ENCODE data around the gene CDK13. TPM values are rescaled to one million over a fixed set of nuclear protein-coding genes. Genes with fewer than 3 reads are reported as not detected.
"Not testable (repeated sequence)": the region's sequence is repeated elsewhere in the genome, so short reads cannot be mapped to it uniquely, and the experiment has no call there.

CDK13 gene
- polyA plus RNA-seq, 10 donors: 26.3 to 51.3 (median 35.8) TPM

DNA sequence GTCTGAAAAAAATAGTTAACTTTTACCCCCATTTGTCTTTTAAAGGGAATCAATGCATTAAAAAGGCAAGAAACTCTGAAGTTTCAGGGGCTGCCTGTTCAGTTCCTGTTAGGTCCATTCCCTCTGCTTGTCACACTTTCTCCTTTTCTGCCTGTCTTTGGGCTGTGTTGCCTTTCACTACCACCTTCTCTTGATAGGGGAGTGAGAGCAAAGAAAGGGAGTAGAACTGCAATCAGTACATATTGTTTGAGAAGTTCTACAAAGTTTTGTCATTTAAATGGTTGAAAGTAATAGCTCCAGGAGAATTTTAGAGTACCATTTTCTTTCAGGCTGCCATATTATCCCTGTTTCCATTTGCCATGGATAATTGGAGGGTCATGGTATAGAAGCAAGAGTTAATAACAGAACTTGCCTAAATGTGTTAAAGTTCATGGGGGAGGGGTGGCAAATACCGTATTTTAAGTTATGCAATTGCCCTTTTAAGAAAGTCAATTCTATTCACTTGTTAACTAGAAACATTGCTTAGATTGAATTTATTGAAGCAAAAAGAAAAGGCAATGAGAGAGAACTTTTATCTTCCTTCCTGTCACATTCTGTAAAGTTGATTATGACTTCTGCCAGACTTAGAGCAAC lies 145.8 kb downstream of the CDK13 start:
- DNase-seq: no peak

DNA sequence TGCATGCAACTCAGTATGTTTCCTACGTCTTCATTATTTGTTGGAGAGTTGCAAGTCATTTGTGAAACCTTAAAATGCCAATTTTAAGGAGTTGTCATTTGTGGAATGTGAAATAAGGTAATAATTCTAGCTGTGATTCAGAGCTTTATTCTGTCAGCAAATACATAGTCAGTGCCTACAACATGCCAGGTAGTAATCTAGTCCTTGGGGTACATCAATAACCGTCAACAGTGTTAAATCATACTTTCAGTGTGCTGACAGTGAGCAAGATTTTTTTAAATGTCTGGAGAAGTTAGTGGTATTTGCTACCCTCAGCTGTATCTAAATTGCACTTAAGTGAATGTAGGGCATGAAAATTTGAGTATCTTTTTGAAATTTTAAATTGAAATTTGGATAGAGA lies 147.7 kb downstream of the CDK13 start:
- no peak for DNase-seq

DNA sequence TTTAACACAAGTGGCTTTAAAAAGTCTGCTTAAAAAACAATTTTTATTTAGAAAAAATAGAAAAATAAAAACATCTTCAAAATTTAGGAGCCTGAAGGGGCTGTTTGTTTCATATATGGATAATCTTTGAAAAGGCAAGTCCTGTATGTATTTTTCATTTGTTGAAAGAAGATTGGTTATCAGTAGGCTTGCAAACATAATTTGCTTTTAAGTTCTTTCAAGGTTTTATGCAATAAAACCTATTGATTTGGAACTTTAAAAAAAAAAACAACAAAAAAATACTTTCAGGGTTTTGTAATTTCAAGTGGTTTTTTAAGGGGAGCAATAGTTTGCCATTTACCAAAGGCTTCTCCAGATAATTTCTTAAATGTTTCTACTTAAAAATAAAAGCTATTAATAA lies 148.8 kb downstream of the CDK13 start:
- DNase-seq: no peak

DNA sequence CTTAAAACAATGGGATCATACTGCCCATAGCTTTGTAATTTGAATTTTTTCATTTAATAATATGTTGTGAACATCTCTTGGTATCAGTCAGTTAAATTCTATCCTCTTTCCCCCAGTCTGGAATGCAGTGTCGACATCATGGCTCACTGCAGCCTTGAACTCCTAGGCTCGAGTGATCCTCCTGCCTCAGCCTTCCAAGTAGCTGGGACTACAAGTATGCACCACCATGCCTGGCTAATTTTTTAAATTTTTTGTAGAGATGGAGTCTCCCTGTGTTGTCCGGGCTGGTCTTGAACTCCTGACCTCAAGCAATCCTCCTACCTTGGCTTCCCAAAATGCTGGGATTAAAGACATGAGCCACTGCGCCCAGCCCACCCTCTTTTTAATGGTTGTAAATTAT lies 149.8 kb downstream of the CDK13 start:
- no peak for DNase-seq

DNA sequence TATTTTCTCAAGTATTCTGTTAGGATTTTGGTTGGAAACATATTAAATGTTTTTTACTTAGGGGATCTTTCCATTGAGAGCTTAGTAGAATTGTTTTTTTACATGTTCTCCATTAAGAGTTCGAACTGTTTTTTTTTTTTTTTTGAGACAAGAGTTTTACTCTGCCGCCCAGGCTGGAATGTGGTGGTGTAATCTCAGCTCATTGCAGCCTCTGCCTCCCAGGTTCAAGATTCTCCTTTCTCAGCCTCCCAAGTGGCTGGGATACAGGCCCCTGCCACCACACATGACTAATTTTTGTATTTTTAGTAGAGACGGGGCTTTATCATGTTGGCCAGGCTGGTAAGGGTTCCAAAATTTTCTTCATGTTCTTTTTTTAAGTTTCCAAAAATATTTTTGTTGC lies 151.1 kb downstream of the CDK13 start:
- no peak for DNase-seq

DNA sequence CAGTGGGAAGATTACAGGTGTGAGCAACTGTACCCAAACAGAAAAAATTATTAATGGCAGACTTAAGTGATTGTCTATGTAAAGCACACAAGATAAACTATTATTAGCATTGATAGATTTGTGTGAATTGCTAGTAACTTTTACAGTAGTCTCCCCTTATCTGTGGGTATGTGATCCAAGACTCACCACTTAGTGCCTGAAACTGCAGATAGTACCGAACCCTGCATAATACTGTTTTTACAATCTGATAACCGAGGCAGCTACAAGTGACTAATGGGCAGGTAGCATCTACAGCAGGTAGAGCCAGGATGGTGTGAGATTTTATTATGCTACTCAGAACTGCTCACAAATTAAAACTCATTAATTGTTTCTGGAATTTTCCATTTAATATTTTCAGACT lies 152.8 kb downstream of the CDK13 start:
- no peak for DNase-seq

DNA sequence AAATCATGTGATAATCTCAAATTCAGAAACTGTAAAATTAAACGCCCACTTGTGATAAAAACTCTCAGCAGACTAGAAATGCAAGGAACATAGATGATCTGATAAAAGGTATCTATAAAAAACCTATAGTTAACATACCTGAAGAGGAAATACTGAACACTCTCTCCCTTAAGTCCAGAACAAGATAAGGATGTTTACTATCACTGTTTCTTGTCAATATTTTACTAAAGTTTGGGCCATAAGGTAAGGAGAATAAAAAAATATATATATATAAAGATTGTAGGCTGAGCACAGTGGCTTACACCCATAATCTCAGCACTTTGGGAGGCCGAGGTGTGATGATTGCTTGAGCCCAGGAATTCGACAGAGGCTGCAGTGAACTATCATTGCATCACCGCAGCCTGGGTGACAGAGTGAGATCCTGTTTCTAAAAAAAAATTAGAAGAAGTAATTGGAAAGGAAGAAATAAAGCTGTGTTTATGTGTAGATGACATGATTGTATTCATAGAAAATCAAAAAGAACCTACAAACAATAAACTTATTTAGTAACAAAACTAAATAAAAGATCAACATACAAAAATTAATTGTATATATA lies 155.9 kb downstream of the CDK13 start:
- no peak for DNase-seq

DNA sequence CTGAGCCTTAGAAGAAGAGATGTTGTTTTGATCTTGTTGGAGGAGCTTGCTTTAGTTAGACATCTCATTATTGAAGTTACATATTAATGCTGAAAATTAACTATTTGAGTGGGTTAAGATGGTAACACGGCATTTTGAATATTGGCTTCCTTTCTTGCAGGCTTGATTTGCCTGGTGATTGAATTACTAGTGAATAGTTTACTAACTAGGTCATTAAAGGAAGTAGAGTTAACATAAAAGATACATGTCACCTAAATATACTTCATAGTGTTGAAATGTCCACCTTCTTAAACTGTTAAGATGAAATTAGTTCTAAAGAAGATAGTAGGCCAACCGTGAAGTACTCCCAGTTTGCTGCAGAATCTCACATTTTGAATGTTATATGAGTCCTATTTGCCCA lies 165.9 kb downstream of the CDK13 start:
- DNase-seq: no peak

DNA sequence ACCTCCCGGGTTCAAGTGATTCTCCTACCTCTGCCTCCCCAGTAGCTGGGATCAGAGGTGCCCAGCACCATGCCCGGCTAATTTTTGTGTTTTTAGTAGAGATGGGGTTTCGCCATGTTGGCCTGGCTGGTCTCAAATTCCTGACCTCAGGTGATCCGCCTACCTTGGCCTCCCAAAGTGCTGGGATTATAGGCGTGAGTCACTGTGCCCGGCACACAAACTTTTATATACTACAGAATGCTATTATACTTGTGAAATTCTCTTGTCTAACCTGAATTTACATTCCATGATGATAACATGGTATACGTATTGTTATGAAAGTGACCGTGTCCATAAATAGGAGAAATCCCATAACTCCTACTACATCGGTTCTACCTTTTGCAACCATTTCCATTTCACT lies 167.1 kb downstream of the CDK13 start:
- not testable (repeated sequence) for DNase-seq

DNA sequence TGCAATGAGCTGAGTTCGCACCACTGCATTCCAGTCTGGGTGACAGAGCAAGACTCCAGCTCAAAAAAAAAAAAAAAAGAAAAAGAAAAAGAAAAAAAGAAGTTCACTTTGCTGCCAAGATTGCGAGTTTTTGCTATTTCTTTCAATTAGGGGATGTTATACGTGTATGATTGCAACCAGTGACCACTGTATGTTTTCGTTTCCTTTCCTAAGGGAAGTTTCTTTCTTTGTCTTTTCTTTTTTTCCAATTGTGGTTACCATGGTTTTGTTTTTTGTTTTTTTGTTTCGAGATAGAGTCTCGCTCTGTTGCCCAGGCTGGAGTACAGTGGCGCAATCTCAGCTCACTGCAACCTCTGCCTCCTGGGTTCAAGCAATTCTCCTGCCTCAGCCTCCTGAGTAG lies 168.1 kb downstream of the CDK13 start:
- not testable (repeated sequence) for DNase-seq

DNA sequence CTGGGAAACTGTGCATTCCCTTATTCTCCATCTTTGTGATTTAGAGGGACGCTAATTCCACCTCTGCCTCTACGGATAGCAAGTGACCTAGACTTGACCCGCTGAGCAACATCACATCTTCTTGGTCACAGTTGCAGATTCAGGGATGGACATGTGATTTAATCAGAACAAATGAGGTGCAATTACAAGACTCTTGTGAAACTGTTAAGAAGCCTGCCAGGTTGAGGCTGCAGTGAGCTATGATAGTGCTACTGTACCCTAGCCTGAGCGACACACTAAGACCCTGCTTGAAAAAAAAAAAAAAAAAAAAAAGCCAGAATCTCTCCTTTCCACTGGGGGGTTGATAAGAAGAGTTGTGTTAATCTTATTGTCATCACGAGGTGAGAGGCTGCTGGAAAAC lies 170.0 kb downstream of the CDK13 start:
- no peak for DNase-seq

DNA sequence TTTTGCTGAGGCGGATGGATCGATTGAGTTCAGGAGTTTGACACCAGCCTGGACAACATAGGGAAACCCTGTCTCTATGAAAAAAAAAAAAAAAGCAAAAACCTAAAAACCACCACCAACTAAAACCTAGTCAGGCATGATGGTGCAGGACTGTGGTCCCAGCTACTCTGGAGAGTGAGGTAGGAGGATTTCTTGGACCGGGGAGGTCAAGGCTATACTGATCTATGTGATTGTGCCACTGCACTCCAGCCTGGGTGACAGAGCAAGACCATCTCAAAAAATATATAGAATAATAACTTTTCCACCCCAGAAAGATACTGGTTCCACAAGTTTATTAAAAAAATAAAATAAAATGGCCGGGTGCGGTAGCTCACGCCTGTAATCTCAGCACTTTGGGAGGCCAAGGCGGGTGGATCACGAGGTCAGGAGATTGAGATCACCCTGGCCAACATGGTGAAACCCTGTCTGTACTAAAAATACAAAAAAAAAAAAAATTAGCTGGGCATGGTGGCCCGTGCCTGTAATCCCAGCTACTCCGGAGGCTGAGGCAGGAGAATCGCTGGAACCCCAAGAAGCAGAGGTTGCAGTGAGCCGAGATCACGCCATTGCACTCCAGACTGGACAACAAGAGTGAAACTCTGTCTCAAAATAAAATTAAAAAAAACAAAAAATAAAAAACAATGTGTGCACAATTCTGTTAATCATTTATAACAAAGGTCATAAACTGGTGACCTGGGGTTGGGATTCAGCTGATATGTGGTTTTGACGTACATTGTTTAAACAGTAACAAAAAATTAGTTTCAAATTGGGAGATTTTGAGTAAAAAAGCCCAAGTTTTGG lies 172.3 kb downstream of the CDK13 start:
- DNase-seq: not testable (repeated sequence)

DNA sequence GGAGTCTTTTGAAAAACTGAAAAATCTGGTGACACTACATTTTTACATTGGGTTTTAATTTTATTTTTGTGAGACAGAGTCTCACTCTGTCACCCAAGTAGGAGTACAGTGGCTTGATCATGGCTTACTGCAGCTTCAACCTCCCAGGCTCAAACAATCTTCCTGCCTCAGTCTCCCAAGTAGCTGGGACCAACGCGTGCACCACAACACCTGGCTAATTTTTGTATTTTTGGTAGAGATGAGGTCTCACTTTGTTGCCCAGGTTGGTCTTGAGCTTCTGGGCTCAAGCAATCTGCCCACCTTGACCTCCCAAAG lies 172.8 kb downstream of the CDK13 start:
- DNase-seq: no peak

DNA sequence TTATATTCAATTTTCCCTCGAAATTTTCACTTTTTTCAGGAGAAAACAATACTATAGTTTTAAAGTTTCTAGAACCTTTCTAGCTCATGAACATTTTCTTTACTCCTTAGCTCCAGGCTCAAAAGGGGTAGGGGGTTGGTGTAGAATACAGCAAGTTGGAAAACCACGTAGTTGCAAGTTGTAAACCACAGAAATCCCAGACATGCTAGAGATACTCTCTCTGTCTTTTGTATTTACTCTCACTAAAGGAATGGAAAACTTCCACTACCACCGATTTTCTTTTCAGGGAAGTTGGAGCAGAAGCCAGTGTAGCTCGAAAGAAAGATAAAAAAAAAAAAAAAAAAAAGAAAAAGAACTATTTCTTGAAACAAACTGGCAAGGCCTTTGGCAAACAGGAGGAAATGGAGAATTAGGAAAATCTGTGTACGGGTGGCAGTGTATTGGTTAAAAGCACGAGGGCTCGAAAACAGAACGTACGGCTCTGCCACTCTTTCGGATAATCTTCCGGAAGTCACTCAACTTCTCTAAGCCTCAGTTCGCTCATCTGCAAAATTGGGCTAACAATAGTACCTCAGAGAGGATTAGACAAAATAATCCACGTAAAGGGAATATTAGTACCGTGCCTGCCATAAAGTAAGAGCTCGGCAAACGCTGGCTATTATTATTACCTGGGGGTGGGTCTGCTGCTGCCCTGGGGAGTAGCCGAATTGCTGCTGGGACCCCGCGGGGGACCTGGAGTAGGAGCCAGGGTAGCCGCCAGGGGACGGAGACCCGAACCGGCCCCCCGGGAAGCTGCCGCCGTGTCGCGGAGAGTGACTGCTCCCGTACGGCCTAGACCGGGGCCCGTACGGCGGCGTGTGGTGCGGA lies 183.7 kb downstream of the CDK13 start:
- peak in 1 of 3 donors; percentile 7 for DNase-seq

DNA sequence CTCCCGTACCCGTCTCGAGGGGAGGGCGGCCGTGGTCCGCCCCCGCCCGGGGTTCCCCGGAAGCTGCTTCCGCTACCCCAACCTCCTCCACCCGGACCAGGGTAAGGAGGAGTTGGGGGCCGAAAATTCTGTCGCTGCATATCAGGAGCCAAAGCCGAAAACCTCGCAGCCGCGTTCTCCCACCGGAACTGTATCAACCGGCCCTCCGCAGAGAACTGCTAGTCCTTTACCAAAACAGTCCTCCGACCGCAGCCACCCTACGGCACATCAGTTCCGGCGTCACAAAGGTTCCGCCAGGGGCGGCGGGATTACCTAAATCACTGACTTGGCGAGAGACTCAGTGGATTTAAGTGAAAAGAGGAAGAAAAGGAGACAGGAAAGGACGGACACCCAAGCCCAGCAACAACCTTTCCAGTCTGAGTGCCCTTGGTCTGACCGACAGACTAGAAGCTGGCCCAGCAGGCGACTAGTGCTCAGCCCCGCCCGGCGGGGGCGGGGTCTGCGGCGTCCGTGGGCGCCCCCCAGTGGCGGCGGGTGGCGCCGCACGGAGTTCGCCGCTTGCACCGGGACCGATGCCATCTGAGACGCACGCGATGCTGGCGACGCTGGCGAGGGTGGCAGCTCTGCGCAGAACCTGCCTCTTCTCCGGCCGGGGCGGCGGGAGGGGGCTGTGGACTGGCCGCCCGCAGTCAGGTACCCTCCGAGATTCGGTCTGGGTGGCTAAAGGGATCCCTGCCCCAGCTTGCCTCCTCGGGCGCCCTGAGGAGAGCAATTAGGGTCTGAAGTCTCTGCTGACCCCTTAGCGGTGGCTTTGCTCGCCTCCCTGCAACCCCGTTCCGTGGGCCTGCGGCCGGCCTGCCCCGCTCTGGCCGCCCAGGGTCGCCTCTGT lies 184.6 kb downstream of the CDK13 start, which contains the start of the genes MPLKIP and SUGCT:
TSS of gene MPLKIP (minus strand) at position 195 of the 889 bp plus-strand sequence. CDS start at position 140, 55 bp downstream.
TSS of gene SUGCT (plus strand) at position 578 of the 889 bp plus-strand sequence.
- peak; percentile 89 to 97 (median 96) for DNase-seq

DNA sequence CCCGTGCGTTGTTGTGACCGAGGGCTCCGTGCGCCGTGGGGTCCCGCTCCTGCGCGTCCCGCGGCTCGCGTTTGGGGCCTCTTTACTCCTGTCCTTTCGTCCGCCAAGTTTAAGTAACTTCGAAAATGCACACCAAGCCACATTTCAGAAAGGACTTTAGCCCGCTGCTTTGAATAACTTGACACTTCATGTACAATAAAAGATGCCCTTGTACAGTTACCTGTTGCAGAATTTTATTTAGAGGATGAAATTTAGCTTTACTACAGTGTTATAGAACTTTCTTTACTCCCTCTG lies 185.2 kb downstream of the CDK13 start:
- DNase-seq: no peak

DNA sequence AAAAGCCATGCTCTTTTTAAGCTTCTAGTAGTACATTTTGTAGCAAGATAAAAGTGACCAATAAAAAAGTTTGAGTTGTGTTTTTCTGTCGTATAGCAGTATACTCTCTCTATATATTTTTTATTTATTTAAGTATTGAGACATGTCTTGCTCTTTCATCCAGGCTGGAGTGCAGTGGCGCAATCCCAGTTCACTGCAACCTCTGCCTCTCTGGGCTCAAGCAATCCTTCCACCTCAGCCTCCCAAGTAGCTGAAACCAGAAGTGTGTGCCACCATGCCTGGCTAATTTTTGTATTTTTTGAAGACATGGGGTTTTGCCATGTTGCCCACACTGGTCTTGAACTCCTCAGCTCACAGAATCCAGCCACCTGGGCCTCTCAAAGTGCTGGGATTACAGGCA lies 187.5 kb downstream of the CDK13 start:
- DNase-seq: no peak

DNA sequence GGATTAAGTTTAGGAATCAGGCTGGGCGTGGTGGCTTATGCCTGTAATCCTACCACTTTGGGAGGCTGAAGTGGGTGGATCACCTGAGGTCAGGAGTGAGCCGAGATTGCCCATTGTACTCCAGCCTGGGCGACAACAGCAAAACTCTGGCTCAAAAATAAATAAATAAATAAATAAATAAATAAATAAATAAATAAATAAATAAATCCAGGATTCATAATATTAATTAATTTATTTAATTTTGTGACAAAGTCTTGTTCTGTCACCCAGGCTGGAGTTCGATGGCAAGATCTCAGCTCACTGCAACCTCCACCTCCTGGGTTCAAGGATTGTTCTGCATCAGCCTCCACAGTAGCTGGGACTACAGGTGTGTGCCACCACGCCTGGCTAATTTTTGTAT lies 188.9 kb downstream of the CDK13 start:
- DNase-seq: no peak

DNA sequence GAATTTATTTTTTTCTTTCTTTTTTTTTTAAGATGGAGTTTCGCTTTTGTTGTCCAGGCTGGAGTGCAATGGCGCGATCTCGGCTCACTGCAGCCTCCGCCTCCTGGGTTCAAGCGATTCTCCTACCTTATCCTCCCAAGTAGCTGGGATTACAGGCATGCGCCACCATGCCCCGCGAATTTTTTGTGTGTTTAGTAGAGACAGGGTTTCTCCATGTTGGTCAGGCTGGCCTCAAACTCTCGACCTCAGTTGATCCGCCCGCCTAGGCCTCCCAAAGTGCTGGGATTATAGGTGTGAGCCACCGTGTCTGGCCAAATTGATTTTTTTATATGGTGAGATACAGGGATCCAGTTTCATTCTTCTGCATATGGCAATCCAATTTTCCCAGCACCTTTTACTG lies 189.8 kb downstream of the CDK13 start:
- DNase-seq: not testable (repeated sequence)

DNA sequence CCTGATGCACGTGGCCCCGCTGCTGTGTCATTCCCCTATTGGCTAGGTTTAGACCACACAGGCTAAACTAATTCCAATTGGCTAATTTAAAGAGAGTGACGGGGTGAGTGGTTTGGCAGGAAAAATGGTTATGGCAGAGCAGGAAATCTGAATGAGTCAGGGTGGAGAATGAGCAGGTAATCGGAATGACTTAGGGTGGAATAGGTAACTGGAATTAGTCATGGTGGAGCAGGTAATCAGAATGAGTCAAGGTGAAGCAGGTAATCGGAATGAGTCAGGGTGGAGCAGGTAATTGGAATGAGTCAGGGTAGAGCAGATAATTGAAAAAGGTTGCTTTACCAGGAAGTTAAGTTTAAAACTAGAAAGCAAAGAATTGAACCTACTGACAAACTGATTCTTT lies 191.9 kb downstream of the CDK13 start:
- DNase-seq: not testable (repeated sequence)

DNA sequence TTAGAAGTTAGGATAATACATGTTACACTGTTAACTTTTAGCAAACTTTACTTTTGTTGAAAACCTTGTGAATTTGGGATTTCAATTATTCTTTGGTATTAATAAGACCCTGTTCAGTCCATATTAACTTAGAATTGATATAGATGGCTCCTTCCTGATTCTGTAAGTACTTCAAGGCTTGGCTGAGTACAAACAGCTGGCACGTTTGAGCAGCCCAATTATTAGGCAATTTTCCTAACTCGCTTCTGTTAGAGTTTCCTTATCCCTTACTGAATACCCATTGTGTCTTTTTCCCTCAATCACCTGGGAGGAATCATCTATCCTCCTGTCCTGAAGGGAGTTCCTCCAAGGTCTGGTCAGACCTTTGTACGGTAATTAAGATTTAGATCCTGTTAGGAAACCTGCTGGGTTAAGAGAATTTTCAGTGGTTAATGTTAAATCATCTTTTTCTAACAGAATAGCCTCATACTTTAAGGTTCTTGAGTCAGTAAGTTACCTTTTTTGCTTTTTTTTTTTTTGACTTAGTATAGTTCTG lies 195.6 kb downstream of the CDK13 start:
- not testable (repeated sequence) for DNase-seq
